CD4-positive, alpha-beta T cell (primary cell): ENCODE data around the gene RNF14. TPM values are rescaled to one million over a fixed set of nuclear protein-coding genes. Genes with fewer than 3 reads are reported as not detected.

Experiments
- ATAC-seq: fragments of 200-7000 bp; cut with Tn5 transposase; one replicate; pipeline ENCODE4 v1.10.0; 2022; ENCODE audit warnings: mild to moderate bottlenecking; ENCODE audit not compliant: poor library complexity
- CTCF ChIA-PET: fragments of 350-600 bp; sonication (Branson Sonifier 250); formaldehyde crosslinking; loops from one replicate; lab custom pipeline; 2021; ENCODE audit warnings: antibody characterized with exemption, inconsistent platforms; lab: Charles Lee
- POLR2A ChIA-PET: fragments of 350-600 bp; sonication (Branson Sonifier 250); formaldehyde crosslinking; loops from one replicate; lab custom pipeline; 2021; ENCODE audit warnings: antibody characterized with exemption, inconsistent platforms; lab: Charles Lee
- DNase-seq, 14 experiments: peaks; one replicate each; pipeline ENCODE4 v3.0.0-alpha.2; 2013 to 2020; ENCODE audit warnings: mixed read lengths in 2 of 14
- H3K27ac ChIP-seq, 2 donors: one replicate each; pipeline versions ENCODE4 v1.5.1 to v1.7.0; 2013; ENCODE audit warnings: low read length in 2 of 2, low read depth in 1 of 2, mild to moderate bottlenecking in 1 of 2
- H3K27me3 ChIP-seq, 2 experiments: 1 replicate in 1 of 2; 2 replicates in 1 of 2; pipeline versions ENCODE4 v1.6.1 to v1.7.0; 2013; ENCODE audit warnings: low read length in 2 of 2, control low read depth in 1 of 2, mild to moderate bottlenecking in 1 of 2, moderate library complexity in 1 of 2; ENCODE audit not compliant: insufficient read depth in 2 of 2, control insufficient read depth in 1 of 2
- H3K36me3 ChIP-seq: one replicate; pipeline ENCODE4 v1.6.1; 2013; ENCODE audit warnings: low read length, control low read depth; ENCODE audit not compliant: insufficient read depth
- H3K4me1 ChIP-seq: one replicate; pipeline ENCODE4 v1.6.1; 2013; ENCODE audit warnings: low read length, control low read depth; ENCODE audit not compliant: insufficient read depth
- H3K4me3 ChIP-seq: one replicate; pipeline ENCODE4 v1.5.1; 2013; ENCODE audit warnings: mild to moderate bottlenecking, low read length, moderate library complexity
- H3K9me3 ChIP-seq, 2 experiments: 1 replicate in 1 of 2; 2 replicates in 1 of 2; pipeline versions ENCODE4 v1.6.1 to v1.7.0; 2013; ENCODE audit warnings: low read length in 2 of 2, mild to moderate bottlenecking in 2 of 2, control low read depth in 1 of 2, moderate library complexity in 1 of 2; ENCODE audit not compliant: control insufficient read depth in 1 of 2, insufficient read depth in 1 of 2
- H3K27ac Mint-ChIP-seq: one replicate; pipeline ENCODE4 v1.8.0; 2020; ENCODE audit warnings: mixed read lengths
- H3K27me3 Mint-ChIP-seq: one replicate; pipeline ENCODE4 v1.8.0; 2021; ENCODE audit warnings: mixed read lengths
- H3K36me3 Mint-ChIP-seq: one replicate; pipeline ENCODE4 v1.8.0; 2021; ENCODE audit warnings: low read depth, mixed read lengths
- H3K4me1 Mint-ChIP-seq: one replicate; pipeline ENCODE4 v1.8.0; 2021; ENCODE audit warnings: low read depth, mixed read lengths
- H3K4me3 Mint-ChIP-seq: one replicate; pipeline ENCODE4 v1.8.0; 2020; ENCODE audit warnings: mild to moderate bottlenecking, mixed read lengths
- H3K9me3 Mint-ChIP-seq: one replicate; pipeline ENCODE4 v1.8.0; 2020; ENCODE audit warnings: mixed read lengths
- intact Hi-C, 2 experiments: fragments of 100-400 bp; cut with DNase I in 1 of 2; cut with micrococcal nuclease in 1 of 2; formaldehyde crosslinking; loops; one replicate each; pipeline versions ENCODE4 v1.15.1 to v1.9.0; 2023 to 2025; cut with DNase I, micrococcal nuclease
- total RNA-seq, 174 experiments: library from RNA in 2 of 174; stranded (reverse) in 2 of 174; gene quantifications; one replicate each; pipeline ENCODE4 v1.2.3 and lab custom pipeline; 2021 to 2026
- TF ChIP-seq, protein P1 (sequence below): fragments of 200-600 bp; IDR thresholded peaks from one replicate; pipeline ENCODE4 v1.8.0; 2022; ENCODE audit warnings: antibody characterized with exemption, mild to moderate bottlenecking

RNF14 gene
- total RNA-seq, 2 experiments from 2014 or later: 8.9 to 10.7 TPM

GRCh38 chr5:141948812-141949211 is 20.1 kb upstream of the RNF14 start:
- TF ChIP-seq, protein P1, sequence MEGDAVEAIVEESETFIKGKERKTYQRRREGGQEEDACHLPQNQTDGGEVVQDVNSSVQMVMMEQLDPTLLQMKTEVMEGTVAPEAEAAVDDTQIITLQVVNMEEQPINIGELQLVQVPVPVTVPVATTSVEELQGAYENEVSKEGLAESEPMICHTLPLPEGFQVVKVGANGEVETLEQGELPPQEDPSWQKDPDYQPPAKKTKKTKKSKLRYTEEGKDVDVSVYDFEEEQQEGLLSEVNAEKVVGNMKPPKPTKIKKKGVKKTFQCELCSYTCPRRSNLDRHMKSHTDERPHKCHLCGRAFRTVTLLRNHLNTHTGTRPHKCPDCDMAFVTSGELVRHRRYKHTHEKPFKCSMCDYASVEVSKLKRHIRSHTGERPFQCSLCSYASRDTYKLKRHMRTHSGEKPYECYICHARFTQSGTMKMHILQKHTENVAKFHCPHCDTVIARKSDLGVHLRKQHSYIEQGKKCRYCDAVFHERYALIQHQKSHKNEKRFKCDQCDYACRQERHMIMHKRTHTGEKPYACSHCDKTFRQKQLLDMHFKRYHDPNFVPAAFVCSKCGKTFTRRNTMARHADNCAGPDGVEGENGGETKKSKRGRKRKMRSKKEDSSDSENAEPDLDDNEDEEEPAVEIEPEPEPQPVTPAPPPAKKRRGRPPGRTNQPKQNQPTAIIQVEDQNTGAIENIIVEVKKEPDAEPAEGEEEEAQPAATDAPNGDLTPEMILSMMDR: no peak
- POLR2A ChIA-PET: no interaction called here
- Mint-ChIP-seq H3K36me3 (no peaks in the 10 kb centered on the region), H3K9me3 (no peaks in the 10 kb centered on the region), H3K27me3 (no peaks in the 10 kb centered on the region), H3K4me1 (peaks cover 10% of the 10 kb centered on the region), H3K27ac (no peak overlapping the region), H3K4me3 (no peak overlapping the region)
- intact Hi-C loops: no loop called here
- CTCF ChIA-PET: no interaction called here
- Histone ChIP-seq H3K9me3 (no peaks in the 10 kb centered on the region), H3K4me1 (peaks cover 7% of the 10 kb centered on the region), H3K36me3 (no peaks in the 10 kb centered on the region), H3K4me3 (no peak overlapping the region), H3K27me3 (no peaks in the 10 kb centered on the region), H3K27ac (no peak overlapping the region)
- no peak for DNase-seq
- ATAC-seq: no peak

DNA sequence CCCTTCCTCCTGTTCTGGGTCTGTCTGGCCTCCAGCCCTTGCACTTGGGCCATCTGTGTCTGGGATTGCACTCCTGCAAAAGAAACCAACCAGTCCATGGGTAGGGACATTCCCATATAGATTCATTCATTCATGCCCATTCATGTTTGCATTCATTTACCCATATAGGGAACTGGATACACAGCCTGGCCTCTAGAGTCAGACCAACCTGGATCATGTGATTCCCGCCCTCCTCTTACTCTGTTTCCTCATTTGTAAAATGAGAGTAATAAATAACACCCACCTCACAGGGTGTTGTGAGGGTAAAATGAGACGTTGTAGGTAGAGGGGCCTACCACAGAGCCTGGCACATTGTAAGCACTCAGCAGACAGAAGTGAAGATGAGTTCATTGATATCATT is 19.4 kb upstream of the RNF14 start:
- Mint-ChIP-seq H3K4me1 (peaks cover 14% of the 10 kb centered on the region), H3K4me3 (no peak overlapping the region), H3K9me3 (no peaks in the 10 kb centered on the region), H3K27me3 (no peaks in the 10 kb centered on the region), H3K27ac (no peak overlapping the region), H3K36me3 (no peaks in the 10 kb centered on the region)
- Histone ChIP-seq H3K27ac (no peak overlapping the region), H3K4me3 (no peak overlapping the region), H3K36me3 (no peaks in the 10 kb centered on the region), H3K9me3 (no peaks in the 10 kb centered on the region), H3K27me3 (no peaks in the 10 kb centered on the region), H3K4me1 (peaks cover 7% of the 10 kb centered on the region)
- CTCF ChIA-PET: interaction anchor here (0.5 kb wide), 1 partner anchor 369 kb away, joined by 3 read pairs; no protein-coding TSS in a partner anchor
- ATAC-seq: no peak
- DNase-seq: no peak
- POLR2A ChIA-PET: no interaction called here
- intact Hi-C loops: no loop called here
- TF ChIP-seq, protein P1: no peak

- intact Hi-C loops: no loop called here
- CTCF ChIA-PET: no interaction called here
Measured at GRCh38 chr5:141950207-141951005, 18.5 kb upstream of the RNF14 start.

More at GRCh38 chr5:141950207-141951005, 18.5 kb upstream of the RNF14 start:
- TF ChIP-seq, protein P1: no peak
- Histone ChIP-seq H3K9me3 (no peaks in the 10 kb centered on the region), H3K27me3 (no peaks in the 10 kb centered on the region), H3K36me3 (no peaks in the 10 kb centered on the region), H3K27ac (no peak overlapping the region), H3K4me1 (peaks cover 7% of the 10 kb centered on the region), H3K4me3 (no peak overlapping the region)
- no peak overlapping the region for H3K27ac Mint-ChIP-seq
- POLR2A ChIA-PET: interaction anchor here (0.8 to 0.9 kb wide), 2 partner anchors 10 to 72 kb away, joined by 3 read pairs; no protein-coding TSS in a partner anchor
- ATAC-seq (no peak), DNase-seq (no peak)
- no peaks in the 10 kb centered on the region for H3K36me3 Mint-ChIP-seq
- no peaks in the 10 kb centered on the region for H3K27me3 Mint-ChIP-seq
- H3K9me3 Mint-ChIP-seq: no peaks in the 10 kb centered on the region
- H3K4me1 Mint-ChIP-seq: peaks cover 15% of the 10 kb centered on the region
- no peak overlapping the region for H3K4me3 Mint-ChIP-seq
